Adipocyte (in vitro differentiated cells): ENCODE data around the gene ELAC1.

Experiments
- DNase-seq: peaks from one replicate; pipeline ENCODE4 v3.0.0-alpha.2; 2015; ENCODE audit warnings: low read depth
- H3K27me3 ChIP-seq: replicated peaks from 2 replicates; pipeline ENCODE4 v1.7.0; 2013; ENCODE audit warnings: mild to moderate bottlenecking, low read length, moderate library complexity; ENCODE audit not compliant: control insufficient read depth, insufficient read depth
- H3K36me3 ChIP-seq: 2 replicates; pipeline ENCODE4 v1.7.0; 2013; ENCODE audit warnings: low read length, mild to moderate bottlenecking, moderate library complexity; ENCODE audit not compliant: control insufficient read depth, insufficient read depth, severe bottlenecking
- H3K4me1 ChIP-seq: 2 replicates; pipeline ENCODE4 v1.7.0; 2013; ENCODE audit warnings: mild to moderate bottlenecking, low read length, moderate library complexity; ENCODE audit not compliant: control insufficient read depth, insufficient read depth
- H3K4me3 ChIP-seq: 2 replicates; pipeline ENCODE4 v1.7.0; 2013; ENCODE audit warnings: mild to moderate bottlenecking, low read length, moderate library complexity
- H3K9ac ChIP-seq: 2 replicates; pipeline ENCODE4 v1.7.0; 2013; ENCODE audit warnings: mild to moderate bottlenecking, low read length, moderate library complexity
- H3K9me3 ChIP-seq: 2 replicates; pipeline ENCODE4 v1.7.0; 2013; ENCODE audit warnings: mild to moderate bottlenecking, low read length, moderate library complexity; ENCODE audit not compliant: control insufficient read depth

Gene ELAC1

GRCh38 chr18:51006061-51006818, 38.4 kb downstream of the ELAC1 start:
- no peak for DNase-seq

GRCh38 chr18:51006948-51007789, 39.3 kb downstream of the ELAC1 start:
- H3K27me3 ChIP-seq, result no peaks in the 10 kb centered on the region
- no peak overlapping the region for H3K4me3 ChIP-seq
- H3K36me3 ChIP-seq, result no peaks in the 10 kb centered on the region
- H3K9me3 ChIP-seq, result no peaks in the 10 kb centered on the region
- H3K9ac ChIP-seq, result no peak overlapping the region
- DNase-seq, result no peak
- no peaks in the 10 kb centered on the region for H3K4me1 ChIP-seq

More at GRCh38 chr18:51006061-51006818, 38.4 kb downstream of the ELAC1 start:
- no peak overlapping the region for H3K4me3 ChIP-seq
- no peaks in the 10 kb centered on the region for H3K9me3 ChIP-seq
- H3K36me3 ChIP-seq, result no peaks in the 10 kb centered on the region
- no peaks in the 10 kb centered on the region for H3K4me1 ChIP-seq
- H3K27me3 ChIP-seq, result no peaks in the 10 kb centered on the region
- no peak overlapping the region for H3K9ac ChIP-seq

GRCh38 chr18:51007790-51008139, 39.9 kb downstream of the ELAC1 start:
- Histone ChIP-seq H3K9ac (no peak overlapping the region), H3K9me3 (no peaks in the 10 kb centered on the region), H3K36me3 (no peaks in the 10 kb centered on the region), H3K4me1 (no peaks in the 10 kb centered on the region), H3K27me3 (no peaks in the 10 kb centered on the region), H3K4me3 (no peak overlapping the region)
- no peak for DNase-seq

GRCh38 chr18:51009072-51009471, 41.2 kb downstream of the ELAC1 start:
- Histone ChIP-seq H3K9me3 (no peaks in the 10 kb centered on the region), H3K36me3 (no peaks in the 10 kb centered on the region), H3K4me1 (no peaks in the 10 kb centered on the region), H3K9ac (no peak overlapping the region), H3K27me3 (no peaks in the 10 kb centered on the region), H3K4me3 (no peak overlapping the region)
- DNase-seq, result no peak

- no peak for DNase-seq
- H3K4me1 ChIP-seq, result no peaks in the 10 kb centered on the region
- no peaks in the 10 kb centered on the region for H3K9me3 ChIP-seq
- no peak overlapping the region for H3K4me3 ChIP-seq
- no peaks in the 10 kb centered on the region for H3K36me3 ChIP-seq
- H3K27me3 ChIP-seq, result no peaks in the 10 kb centered on the region
- H3K9ac ChIP-seq, result no peak overlapping the region
These were observed 42.4 kb downstream of the ELAC1 start for GRCh38 chr18:51010218-51010617.

GRCh38 chr18:51011709-51012108, 43.9 kb downstream of the ELAC1 start:
- H3K36me3 ChIP-seq, result no peaks in the 10 kb centered on the region
- no peak for DNase-seq

GRCh38 chr18:51012441-51012840, 44.6 kb downstream of the ELAC1 start:
- H3K27me3 ChIP-seq, result no peaks in the 10 kb centered on the region
- no peaks in the 10 kb centered on the region for H3K9me3 ChIP-seq
- no peak overlapping the region for H3K9ac ChIP-seq
- no peak overlapping the region for H3K4me3 ChIP-seq
- H3K36me3 ChIP-seq, result no peaks in the 10 kb centered on the region
- DNase-seq, result no peak
- no peaks in the 10 kb centered on the region for H3K4me1 ChIP-seq

More at GRCh38 chr18:51011709-51012108, 43.9 kb downstream of the ELAC1 start:
- Histone ChIP-seq H3K4me3 (no peak overlapping the region), H3K4me1 (no peaks in the 10 kb centered on the region), H3K27me3 (no peaks in the 10 kb centered on the region), H3K9me3 (no peaks in the 10 kb centered on the region), H3K9ac (no peak overlapping the region)

- H3K27me3 ChIP-seq, result no peaks in the 10 kb centered on the region
- no peak overlapping the region for H3K9ac ChIP-seq
- H3K4me1 ChIP-seq, result no peaks in the 10 kb centered on the region
- no peak overlapping the region for H3K4me3 ChIP-seq
- no peaks in the 10 kb centered on the region for H3K36me3 ChIP-seq
- DNase-seq, result no peak
- no peaks in the 10 kb centered on the region for H3K9me3 ChIP-seq
These were observed 45.4 kb downstream of the ELAC1 start for GRCh38 chr18:51013259-51013658.

GRCh38 chr18:51017140-51017879, 49.5 kb downstream of the ELAC1 start:
- Histone ChIP-seq H3K27me3 (no peaks in the 10 kb centered on the region), H3K4me3 (no peak overlapping the region), H3K36me3 (no peaks in the 10 kb centered on the region), H3K9ac (no peak overlapping the region), H3K9me3 (no peaks in the 10 kb centered on the region), H3K4me1 (no peaks in the 10 kb centered on the region)
- no peak for DNase-seq

GRCh38 chr18:51020536-51020935, 52.7 kb downstream of the ELAC1 start:
- Histone ChIP-seq H3K4me3 (no peak overlapping the region), H3K27me3 (no peaks in the 10 kb centered on the region), H3K9ac (no peak overlapping the region), H3K4me1 (no peaks in the 10 kb centered on the region), H3K9me3 (no peaks in the 10 kb centered on the region), H3K36me3 (no peaks in the 10 kb centered on the region)
- no peak for DNase-seq
